Effector memory CD8-positive, alpha-beta T cell (primary cell): ENCODE results near the gene PRR23A.
A peak's percentile ranks its signal among the peaks of the same experiment; 100 is the strongest.

Source experiments
- ATAC-seq: fragments of 150-1000 bp; cut with Tn5 transposase; replicated peaks from 2 replicates; pipeline ENCODE4 v1.10.0; 2021; ENCODE audit warnings: mild to moderate bottlenecking, moderate library complexity
- DNase-seq, 3 experiments: peaks; one replicate each; pipeline ENCODE4 v3.0.0; 2021
- H3K27ac Mint-ChIP-seq, 2 donors: one replicate each; pipeline ENCODE4 v1.8.0; 2022; ENCODE audit warnings: mild to moderate bottlenecking in 2 of 2, mixed read lengths in 2 of 2, moderate library complexity in 2 of 2
- H3K27me3 Mint-ChIP-seq, 2 donors: one replicate each; pipeline ENCODE4 v1.8.0; 2022; ENCODE audit warnings: mixed read lengths in 2 of 2
- H3K36me3 Mint-ChIP-seq: one replicate; pipeline ENCODE4 v1.8.0; 2022; ENCODE audit warnings: mild to moderate bottlenecking, moderate library complexity, mixed read lengths; ENCODE audit not compliant: insufficient read depth
- H3K4me1 Mint-ChIP-seq, 2 donors: one replicate each; pipeline ENCODE4 v1.8.0; 2022; ENCODE audit warnings: low read depth in 2 of 2, mixed read lengths in 2 of 2
- H3K4me3 Mint-ChIP-seq, 2 donors: one replicate each; pipeline ENCODE4 v1.8.0; 2022; ENCODE audit warnings: mild to moderate bottlenecking in 2 of 2, mixed read lengths in 2 of 2, moderate library complexity in 2 of 2
- H3K9me3 Mint-ChIP-seq, 2 donors: one replicate each; pipeline ENCODE4 v1.8.0; 2022; ENCODE audit warnings: mixed read lengths in 2 of 2

The PRR23A gene

DNA sequence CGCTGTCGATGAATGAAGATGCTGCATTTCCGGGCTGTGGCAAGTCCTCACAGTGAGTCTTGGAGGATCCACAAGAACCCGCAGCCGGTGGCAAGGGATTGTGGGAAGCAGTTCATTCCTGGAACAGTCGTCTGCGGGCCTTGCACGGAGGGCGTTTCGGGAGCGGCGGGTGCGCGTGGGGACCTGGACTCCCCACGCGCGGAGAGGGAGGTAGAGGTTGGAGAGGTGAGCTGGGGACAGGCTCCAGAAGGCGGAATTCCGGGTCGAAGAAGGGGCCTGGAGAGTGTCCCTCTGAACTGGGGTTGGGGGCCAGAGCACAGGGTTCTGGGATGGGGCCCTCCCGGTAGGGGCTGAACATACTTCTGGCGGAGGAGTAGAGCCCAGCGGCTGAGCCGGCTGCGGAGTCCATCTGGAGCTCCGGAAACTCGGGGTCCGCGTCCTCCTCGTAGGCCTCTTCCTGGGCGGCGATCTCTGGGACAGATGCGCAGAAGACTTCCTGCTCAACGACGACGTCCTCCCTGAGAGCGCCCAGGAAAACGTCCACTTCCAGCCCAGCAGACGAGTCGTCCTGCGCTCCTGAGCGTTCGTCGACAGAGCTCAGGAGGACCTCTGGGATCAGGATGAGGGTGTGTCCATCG, 593 bp downstream of the PRR23A start:
- ATAC-seq = no peak
- Mint-ChIP-seq H3K36me3 (no peaks in the 10 kb centered on the region), H3K27me3 (peaks cover 0 to 5% of the 10 kb centered on the region in 2 donors), H3K9me3 (peaks cover 14 to 17% of the 10 kb centered on the region in 2 donors), H3K4me1 (no peaks in the 10 kb centered on the region), H3K27ac (no peak overlapping the region), H3K4me3 (no peak overlapping the region)
- no peak for DNase-seq

DNA sequence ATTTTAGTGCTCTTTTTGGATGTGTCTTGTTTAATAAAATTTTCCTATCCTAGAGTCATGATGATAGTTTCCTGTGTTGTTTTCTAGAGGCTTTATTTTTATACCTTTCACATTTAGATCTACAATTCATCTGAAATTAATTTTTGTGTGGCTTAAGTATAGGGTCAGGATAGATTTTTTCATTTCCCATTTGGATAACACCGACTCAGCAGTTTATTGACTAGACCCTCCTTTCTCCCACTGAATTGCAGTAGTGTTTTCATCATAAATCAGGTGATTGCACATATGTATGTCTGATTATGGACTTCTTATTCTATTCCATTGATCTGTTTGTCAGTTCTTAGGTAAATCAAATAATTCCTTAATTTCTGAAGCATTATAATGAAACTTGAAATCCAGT, 10.4 kb downstream of the PRR23A start:
- ATAC-seq (no peak), DNase-seq (no peak)
- Mint-ChIP-seq H3K9me3 (peaks cover 0 to under 1% of the 10 kb centered on the region in 2 donors), H3K27ac (no peak overlapping the region), H3K36me3 (no peaks in the 10 kb centered on the region), H3K27me3 (peaks cover 45 to 48% of the 10 kb centered on the region in 2 donors), H3K4me3 (no peak overlapping the region), H3K4me1 (no peaks in the 10 kb centered on the region)

DNA sequence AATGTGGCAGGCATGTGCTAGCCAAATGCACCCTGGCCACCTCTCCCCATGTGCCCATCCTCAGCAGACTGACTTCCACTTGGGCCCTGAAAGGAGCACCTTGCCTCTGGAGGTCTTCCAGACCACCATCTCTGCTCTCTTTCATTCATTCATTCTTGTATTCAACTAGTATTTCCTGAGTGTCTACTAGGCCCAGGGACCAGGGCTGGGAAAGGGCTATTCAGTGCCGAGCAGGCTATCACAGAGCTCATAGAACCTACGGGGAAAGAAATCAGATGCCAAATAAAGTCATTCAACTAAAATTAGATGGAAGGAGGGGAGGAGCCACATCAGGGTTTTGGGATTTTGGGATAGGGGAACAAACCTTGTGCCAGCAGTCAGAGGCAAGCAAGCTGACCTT, 18.9 kb downstream of the PRR23A start:
- H3K36me3 Mint-ChIP-seq = no peaks in the 10 kb centered on the region
- ATAC-seq (no peak), DNase-seq (no peak)
- peaks cover 12 to 54% of the 10 kb centered on the region in 2 donors for H3K27me3 Mint-ChIP-seq
- no peak overlapping the region for H3K27ac Mint-ChIP-seq
- no peaks in the 10 kb centered on the region for H3K9me3 Mint-ChIP-seq
- no peak overlapping the region for H3K4me3 Mint-ChIP-seq
- H3K4me1 Mint-ChIP-seq = no peaks in the 10 kb centered on the region

DNA sequence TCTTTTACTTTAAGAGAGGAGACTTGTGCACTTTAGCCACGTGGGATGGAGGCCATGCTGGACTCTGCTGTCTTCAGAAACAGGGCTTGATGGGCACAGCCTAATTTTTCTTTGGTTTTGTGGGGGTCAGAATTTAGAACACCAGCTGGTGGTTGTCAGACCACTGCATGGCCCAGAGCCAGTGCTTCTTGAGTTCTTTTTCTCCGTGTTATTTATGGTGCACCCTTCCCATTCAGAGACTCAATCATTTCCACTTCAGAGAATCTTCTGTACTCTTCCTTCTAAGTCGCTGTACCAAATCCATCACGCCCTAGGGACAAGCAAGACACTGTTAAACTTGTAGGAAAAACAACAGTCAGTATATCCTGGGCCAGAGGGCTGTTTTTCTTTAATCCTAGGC, 20.1 kb downstream of the PRR23A start:
- DNase-seq (no peak), ATAC-seq (no peak)
- Mint-ChIP-seq H3K36me3 (no peaks in the 10 kb centered on the region), H3K9me3 (no peaks in the 10 kb centered on the region), H3K27ac (no peak overlapping the region), H3K27me3 (peaks cover 7 to 47% of the 10 kb centered on the region in 2 donors), H3K4me1 (no peaks in the 10 kb centered on the region), H3K4me3 (no peak overlapping the region)

DNA sequence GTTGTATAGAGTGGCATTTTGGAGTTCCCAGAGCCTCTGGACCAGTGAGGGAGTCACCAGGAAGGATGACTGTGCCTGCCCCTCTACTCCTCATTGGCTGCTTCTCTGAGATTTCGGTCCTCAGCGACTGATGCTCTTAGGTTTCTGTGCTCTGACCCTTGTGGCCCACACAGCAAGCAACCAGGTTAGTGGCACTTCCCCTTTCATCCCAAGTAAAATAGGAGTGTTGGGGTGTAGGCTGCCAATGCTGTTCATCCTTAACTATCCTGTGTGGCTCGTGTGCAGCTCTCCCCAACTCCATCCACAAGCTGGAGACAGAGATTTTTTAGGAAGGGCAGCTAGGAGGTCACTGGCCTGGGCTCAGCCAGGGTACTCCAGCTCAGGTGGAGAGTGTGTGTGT, 21.3 kb downstream of the PRR23A start:
- Mint-ChIP-seq H3K27ac (no peak overlapping the region), H3K4me1 (no peaks in the 10 kb centered on the region), H3K9me3 (no peaks in the 10 kb centered on the region), H3K27me3 (peaks cover 5 to 47% of the 10 kb centered on the region in 2 donors), H3K4me3 (no peak overlapping the region), H3K36me3 (no peaks in the 10 kb centered on the region)
- ATAC-seq (no peak), DNase-seq (no peak)

DNA sequence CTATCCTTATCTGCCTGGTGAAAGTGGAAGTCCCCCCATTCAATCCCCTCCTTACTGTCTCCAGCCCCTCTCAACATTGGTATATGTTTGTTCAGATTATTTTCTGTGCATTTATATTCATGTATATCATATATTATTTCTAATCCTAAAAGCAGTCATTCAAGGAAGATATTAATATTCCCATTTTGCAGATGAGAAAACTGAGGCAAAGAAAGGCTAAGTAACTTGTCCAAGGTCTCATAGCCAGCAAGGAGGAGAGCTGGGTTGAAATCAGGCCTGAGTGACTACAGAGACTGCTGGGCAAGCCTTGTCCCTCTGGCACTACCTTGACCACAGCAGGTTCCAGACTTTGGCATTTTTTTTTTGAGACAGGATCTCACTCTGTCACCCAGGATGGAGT, 30.0 kb downstream of the PRR23A start:
- Mint-ChIP-seq H3K27me3 (peaks cover 8 to 38% of the 10 kb centered on the region in 2 donors), H3K4me3 (no peak overlapping the region), H3K36me3 (peaks cover 7% of the 10 kb centered on the region), H3K27ac (no peak overlapping the region), H3K4me1 (no peaks in the 10 kb centered on the region), H3K9me3 (no peaks in the 10 kb centered on the region)
- ATAC-seq (no peak), DNase-seq (no peak)

DNA sequence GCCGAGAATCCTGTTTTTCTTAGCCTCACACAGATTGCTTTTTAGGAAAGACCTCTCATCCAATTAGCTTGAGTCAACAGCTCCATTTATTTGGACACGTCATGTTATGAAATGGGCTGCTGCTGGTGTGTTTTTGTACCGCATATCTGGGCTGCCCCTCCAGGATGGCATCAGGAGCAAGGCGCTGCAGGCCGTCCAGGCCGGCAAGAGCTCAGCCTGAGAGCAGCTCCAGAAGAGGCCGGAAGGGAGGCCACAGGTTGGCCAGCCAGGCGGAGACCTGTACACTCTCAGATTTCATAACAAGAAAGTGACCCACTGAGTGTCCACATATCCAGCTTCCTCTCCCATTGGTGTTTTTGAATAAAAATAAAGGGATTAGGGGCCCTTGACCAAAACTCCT, 30.7 kb downstream of the PRR23A start:
- Mint-ChIP-seq H3K27ac (no peak overlapping the region), H3K4me3 (no peak overlapping the region), H3K36me3 (peaks cover 7% of the 10 kb centered on the region), H3K4me1 (no peaks in the 10 kb centered on the region), H3K27me3 (peaks cover 11 to 45% of the 10 kb centered on the region in 2 donors), H3K9me3 (no peaks in the 10 kb centered on the region)
- ATAC-seq (no peak), DNase-seq (no peak)

DNA sequence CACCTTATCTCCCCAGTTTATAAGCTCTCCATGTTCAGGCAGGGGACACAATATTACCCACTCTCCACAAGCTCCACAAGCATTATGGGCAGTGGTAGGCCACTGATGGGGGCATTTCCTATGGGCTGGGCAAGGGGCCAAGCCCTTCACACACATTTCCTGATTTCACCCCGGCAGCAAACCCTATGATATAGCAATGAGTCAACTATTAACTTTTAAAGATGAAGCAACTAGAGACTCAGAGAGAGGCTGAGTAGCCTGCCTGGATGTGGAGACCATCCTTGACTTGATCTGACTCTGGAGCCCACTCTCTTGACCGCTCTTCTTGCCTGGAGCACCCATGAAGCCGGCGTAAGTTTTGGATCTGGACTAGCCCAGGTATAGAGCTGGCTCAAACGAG, 31.6 kb downstream of the PRR23A start:
- peaks cover 20 to 54% of the 10 kb centered on the region in 2 donors for H3K27me3 Mint-ChIP-seq
- DNase-seq (no peak), ATAC-seq (no peak)
- no peak overlapping the region for H3K27ac Mint-ChIP-seq
- H3K4me3 Mint-ChIP-seq = no peak overlapping the region
- H3K36me3 Mint-ChIP-seq = peaks cover 7% of the 10 kb centered on the region
- H3K9me3 Mint-ChIP-seq = no peaks in the 10 kb centered on the region
- H3K4me1 Mint-ChIP-seq = no peaks in the 10 kb centered on the region

DNA sequence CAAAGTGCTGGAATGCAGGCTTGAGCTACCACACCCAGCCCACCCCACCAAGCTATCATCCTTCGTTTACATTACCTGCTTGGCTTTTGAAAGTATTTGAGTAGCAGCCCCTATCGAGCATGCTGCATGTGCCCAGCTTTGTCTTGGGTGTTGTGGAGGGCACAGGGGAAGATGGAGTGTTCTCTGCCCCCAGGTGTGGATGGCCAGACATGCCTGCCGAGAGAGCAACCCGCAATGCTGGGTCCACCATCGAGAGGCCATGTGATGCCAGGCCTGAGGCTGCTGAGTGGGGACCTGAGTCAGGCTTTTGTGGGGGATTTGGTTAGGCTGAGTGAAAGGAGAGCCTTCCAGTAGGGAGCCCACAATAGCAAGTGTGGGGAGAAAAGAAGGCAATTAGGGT, 33.1 kb downstream of the PRR23A start:
- H3K27ac Mint-ChIP-seq = no peak overlapping the region

DNA sequence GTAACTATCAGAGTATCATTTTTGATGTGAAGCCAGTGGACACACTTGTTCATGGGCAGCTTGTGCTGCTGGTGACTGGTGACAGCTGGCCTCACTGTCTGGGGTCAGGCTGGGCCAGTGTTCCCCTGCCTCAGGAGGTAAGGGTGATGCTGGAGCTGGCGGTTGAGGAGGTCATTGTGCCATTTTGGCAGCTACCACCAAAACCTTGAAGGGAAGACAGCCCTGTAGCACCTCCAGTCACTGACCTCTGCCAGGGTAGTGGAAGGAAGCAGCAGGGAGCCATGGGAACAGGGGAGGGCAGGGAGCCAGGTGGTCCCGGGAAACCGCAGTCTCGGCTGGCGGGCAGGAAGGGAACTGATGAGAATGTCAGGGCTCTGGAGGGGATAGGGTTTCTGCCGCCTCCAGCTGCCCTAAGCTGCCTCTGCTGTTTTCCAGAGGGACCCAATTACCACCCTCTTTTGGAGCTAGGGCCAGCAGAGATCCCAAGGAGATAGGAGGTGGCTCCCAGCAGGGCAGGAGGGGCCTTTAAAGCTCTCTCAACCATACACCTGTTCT, 34.2 kb downstream of the PRR23A start:
- H3K4me1 Mint-ChIP-seq = no peaks in the 10 kb centered on the region
- H3K27me3 Mint-ChIP-seq = peaks cover 35 to 51% of the 10 kb centered on the region in 2 donors

More for the DNA sequence above, 33.1 kb downstream of the PRR23A start:
- DNase-seq = no peak
- Mint-ChIP-seq H3K4me1 (no peaks in the 10 kb centered on the region), H3K4me3 (no peak overlapping the region), H3K27me3 (peaks cover 30 to 49% of the 10 kb centered on the region in 2 donors), H3K9me3 (no peaks in the 10 kb centered on the region), H3K36me3 (peaks cover 7% of the 10 kb centered on the region)
- no peak for ATAC-seq

DNA sequence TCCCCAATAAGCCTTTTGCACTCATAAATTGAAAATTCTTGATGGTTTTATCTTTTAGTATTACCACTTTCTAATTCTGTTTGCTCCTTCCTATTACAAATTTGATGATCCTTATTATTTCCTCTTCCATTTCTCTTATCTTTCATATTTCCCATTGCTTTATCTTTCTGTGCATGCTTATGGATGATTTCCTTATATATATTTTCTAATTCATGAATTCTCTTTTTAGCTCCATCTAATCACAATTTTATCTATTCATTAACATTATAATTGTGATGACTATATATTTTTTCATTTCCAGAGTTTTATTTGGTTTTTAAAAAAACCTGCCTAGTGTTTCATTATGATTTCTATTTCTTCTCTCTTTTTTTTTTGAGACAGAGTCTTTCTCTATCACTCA, 41.1 kb downstream of the PRR23A start:
- Mint-ChIP-seq H3K9me3 (peaks cover 0 to 4% of the 10 kb centered on the region in 2 donors), H3K4me1 (peaks cover 4 to 13% of the 10 kb centered on the region in 2 donors), H3K27me3 (peaks cover 68 to 72% of the 10 kb centered on the region in 2 donors), H3K36me3 (peaks cover 3% of the 10 kb centered on the region), H3K27ac (no peak overlapping the region), H3K4me3 (no peak overlapping the region)
- ATAC-seq = no peak
- DNase-seq = no peak

More for the DNA sequence above, 34.2 kb downstream of the PRR23A start:
- Mint-ChIP-seq H3K36me3 (peaks cover 6% of the 10 kb centered on the region), H3K9me3 (no peaks in the 10 kb centered on the region), H3K27ac (no peak overlapping the region), H3K4me3 (no peak overlapping the region)
- DNase-seq (no peak), ATAC-seq (no peak)

DNA sequence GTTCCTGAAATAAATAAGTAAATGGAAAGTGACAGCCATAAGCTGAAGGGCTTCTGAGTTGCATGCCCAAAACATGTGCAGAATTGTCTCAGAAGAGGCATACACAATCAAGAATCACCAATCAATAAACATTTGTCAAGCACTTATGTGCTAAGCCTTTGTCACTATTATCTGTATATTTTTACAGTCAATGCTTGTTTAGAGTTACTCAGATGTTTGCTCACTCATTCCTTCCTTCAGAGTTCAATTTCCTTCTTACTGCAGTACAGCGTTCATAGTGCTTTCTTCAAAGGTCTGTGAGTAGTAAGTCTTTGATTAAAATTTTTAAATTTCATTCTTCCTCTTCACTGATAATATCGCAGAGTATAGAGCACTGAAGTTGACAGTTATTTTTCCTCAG, 41.8 kb downstream of the PRR23A start:
- Mint-ChIP-seq H3K4me1 (peaks cover 4 to 13% of the 10 kb centered on the region in 2 donors), H3K27ac (no peak overlapping the region), H3K27me3 (peaks cover 69 to 70% of the 10 kb centered on the region in 2 donors), H3K4me3 (no peak overlapping the region), H3K9me3 (peaks cover 0 to 4% of the 10 kb centered on the region in 2 donors), H3K36me3 (peaks cover 3% of the 10 kb centered on the region)
- ATAC-seq (no peak), DNase-seq (no peak)

DNA sequence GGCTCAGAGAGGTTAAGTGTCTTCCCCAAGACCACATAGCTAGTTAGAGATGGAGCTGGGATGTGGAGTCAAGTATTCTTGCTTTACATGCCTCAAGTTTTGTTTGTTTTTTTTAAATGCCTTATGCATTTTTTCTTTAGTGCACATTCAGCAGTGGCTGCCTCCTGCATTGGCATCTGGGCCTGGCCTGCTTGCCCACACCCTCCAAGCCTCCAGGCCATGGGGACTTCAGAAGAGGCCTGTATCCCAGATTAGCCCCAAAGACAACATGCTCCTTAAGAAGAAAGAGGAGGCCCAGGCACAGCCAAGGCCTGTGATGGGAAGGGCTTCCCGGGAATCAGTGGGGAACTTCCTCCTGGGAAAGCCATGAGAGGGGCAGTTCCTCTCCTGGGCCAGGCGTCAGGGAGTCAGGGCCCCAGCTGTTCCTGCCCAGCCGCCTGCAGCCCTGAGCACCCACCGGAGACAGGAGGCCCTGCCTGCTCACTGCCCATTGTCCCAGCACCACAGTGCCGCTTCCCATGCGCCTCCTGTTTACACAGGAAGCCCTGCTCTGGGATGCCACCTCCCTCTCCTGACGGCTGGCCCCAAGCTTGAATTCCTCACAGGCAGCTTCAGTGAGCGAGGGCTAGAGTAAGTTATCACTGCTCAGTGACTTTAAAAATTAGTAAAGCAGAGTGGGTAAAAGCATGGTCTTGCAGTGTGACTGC, 43.1 kb downstream of the PRR23A start:
- Mint-ChIP-seq H3K4me1 (peaks cover 4 to 13% of the 10 kb centered on the region in 2 donors), H3K27ac (no peak overlapping the region), H3K27me3 (peaks cover 71 to 80% of the 10 kb centered on the region in 2 donors), H3K9me3 (peaks cover 0 to 4% of the 10 kb centered on the region in 2 donors), H3K4me3 (no peak overlapping the region), H3K36me3 (peaks cover 3% of the 10 kb centered on the region)
- DNase-seq = no peak
- no peak for ATAC-seq

DNA sequence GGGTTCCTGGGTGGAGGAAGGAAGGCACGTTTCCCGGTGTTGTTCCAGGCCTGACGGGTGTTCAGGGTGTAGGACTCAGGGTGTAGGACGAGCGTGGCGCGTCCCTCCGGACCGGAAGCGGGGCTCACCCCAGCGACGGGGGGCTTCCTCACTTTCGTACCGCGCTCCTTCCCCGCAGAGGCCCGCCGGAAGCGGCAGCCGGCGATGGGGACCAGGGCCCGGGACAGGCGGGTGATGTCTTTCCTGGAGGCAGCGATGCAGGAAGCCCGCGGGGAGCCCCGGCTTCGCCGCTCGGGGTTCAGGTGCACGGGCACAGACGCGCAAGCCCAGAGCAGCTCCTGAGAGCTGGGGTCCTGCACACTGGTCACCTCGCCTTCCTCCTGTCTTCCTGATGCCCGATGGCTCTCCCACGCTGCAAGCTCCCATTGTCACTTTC, 45.6 kb downstream of the PRR23A start:
- ATAC-seq = no peak
- H3K4me1 Mint-ChIP-seq = peaks cover 4 to 13% of the 10 kb centered on the region in 2 donors

More for the DNA sequence above, 45.6 kb downstream of the PRR23A start:
- DNase-seq = no peak
- Mint-ChIP-seq H3K27ac (no peak overlapping the region), H3K4me3 (peak overlapping the region; percentile 61), H3K36me3 (peaks cover 3% of the 10 kb centered on the region), H3K27me3 (peaks cover 65 to 86% of the 10 kb centered on the region in 2 donors), H3K9me3 (peaks cover 0 to 4% of the 10 kb centered on the region in 2 donors)
